Muscle of arm (tissue), 12 donors: ENCODE results near the gene DESI2. TPM values are rescaled to one million over a fixed set of nuclear protein-coding genes. Genes with fewer than 3 reads are reported as not detected.
"Not testable (repeated sequence)": the region's sequence is repeated elsewhere in the genome, so short reads cannot be mapped to it uniquely, and the experiment has no call there.

Source experiments
- DNase-seq: peaks from one replicate; pipeline ENCODE4 v3.0.0-alpha.2; 2013
- polyA plus RNA-seq, 12 donors: library from polyadenylated mRNA; unstranded; fragments of 120-200 nt; gene quantifications; one replicate each; pipeline ENCODE4 v1.2.1, GENCODE V29; 2013; ENCODE audit not compliant: insufficient read length in 12 of 12

Gene DESI2
- polyA plus RNA-seq, 12 donors: 35.1 to 59.6 (median 52.0) TPM; not detected in 1

DNA sequence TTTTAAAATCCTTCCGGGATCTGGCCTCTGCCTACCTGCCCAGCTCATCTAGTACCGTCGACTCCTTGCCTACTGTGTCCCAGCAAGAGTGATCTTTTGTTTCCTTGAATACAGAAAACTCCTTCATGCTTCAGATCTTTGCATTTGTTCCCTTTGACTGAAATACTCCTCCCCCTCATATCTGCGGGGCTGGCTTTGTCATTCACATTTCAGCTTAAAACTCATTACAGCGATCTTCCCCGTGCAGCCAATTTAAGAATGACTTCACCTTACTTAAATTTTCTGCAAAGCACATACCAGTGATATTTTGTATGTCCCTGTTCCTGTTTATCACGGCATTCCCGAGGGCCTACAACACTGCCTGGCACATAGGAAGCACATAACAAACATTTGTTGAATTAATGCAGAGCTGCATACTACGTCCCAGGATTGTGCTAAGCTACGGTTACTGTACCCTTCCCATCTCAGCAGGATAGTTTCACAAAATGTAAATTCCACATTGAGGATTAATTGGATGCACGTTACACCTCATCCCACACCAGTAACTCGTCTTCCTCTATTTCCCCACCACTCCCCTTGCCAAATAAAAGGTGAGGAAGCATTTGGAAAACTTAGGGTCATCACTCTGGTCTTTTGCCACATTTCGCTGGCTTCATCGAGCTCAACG is 837 bp upstream of the DESI2 start:
- DNase-seq: no peak

DNA sequence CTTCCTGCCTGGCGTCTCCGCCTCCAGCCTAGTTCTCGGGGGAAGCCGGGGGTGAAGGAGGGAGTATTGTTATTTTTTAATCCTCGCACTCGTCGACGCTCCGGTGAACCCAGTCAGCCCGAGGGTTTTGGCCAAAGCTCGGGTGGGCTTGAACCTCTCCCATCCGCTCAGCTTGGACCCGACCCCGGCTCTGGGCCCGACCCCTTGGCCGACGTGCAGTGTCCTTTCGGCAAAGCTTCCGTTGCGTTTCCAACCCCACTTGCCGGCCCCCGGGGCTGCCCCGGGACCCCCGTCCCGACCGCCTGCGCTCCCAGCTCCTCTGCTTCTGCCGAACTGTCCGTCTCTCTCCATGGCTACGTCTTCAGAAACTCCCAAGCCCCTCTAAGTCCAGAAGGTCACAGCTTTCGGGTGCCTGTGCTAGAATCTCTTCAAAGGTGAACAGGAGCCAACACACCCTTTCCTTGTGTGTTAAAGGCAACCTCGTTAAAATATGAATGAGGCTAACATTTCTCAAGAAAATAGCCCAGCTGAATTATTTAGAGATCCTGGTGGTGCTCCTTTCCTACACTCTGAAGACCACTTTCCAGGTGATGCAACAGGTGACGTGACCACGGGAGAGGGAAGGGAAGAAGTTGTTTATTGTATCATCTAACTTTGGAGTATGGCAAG is 647 bp downstream of the DESI2 start:
- DNase-seq: no peak

DNA sequence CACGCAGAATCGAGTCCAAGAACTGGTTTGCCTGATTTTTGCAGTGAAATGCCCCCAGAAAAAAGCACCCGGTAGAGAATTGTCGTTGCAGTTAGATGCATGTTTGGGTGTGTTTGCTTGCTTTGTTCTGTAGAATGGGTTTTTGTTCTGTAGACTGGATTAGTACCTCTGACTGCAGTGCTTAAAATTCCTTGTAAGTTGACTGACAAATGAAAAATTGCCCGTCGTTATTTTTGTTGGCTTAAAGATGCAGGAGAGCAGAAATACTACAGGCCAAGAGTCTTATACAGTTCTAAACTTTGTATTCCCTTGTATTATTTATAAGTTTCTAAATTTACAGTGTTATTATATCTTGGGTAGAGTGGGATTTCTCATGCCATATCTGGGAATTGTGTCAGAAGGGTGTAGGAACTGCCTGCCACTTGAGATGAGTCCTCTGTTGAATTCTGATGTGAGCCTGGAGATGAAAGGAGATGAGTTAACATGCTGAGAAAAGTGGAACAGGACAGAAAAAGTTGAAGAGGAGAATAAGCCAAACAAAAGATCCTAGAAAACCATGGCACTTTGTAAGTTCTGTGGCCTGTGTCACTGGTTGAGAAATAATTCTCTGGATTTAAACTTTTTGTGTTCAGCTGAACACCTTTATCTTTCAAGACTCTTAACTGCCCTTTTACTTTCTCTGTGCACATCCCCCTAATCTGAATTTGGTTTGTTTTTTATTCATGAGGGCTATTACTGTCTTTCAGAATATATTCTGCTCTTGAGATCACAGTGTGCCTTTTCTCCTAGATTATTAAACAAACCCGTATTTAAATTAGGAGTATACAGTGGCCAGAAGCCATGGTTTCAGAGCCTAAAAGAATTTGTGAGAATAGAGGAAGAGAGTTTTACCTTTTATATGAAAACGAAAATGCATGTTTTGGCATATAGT is 1.4 kb downstream of the DESI2 start:
- DNase-seq: no peak

DNA sequence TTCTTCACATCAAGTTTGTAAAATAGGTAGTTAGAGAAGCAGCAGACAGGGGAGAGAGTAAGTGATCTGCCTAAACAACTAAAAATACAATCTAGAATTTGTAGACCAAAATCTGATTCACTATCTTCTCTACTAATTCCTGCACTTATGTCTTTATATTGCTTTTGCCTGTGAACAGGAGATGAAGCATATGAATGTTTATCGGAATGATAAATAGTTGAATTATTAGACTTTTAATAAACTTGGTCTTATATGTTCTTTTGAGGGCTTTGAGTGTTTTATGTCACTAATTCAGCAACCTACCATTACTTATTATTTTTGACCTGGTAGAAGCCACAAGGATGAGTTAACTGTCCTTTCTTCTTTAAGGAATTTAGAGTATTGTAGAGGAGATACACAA is 2.3 kb downstream of the DESI2 start:
- DNase-seq: no peak

DNA sequence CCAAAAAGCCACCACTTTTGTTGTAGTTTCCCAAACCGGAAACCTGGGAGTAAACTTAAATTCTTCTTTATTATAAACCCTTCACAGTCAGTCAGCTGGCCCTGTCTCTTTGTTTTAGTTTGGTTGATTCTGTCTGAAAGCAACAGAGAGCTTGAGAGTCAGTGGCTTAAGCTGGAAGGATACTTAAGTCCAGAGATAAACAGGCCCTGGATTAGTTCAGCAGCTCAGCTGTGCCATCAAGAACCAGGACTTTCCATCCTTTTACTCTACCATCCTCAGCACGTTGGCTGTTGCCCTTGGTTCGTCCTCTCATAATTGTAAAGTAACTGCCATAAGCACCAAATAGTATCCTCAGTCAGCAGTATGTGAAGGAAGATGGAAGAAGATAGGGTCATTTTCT is 4.5 kb downstream of the DESI2 start:
- DNase-seq: no peak

DNA sequence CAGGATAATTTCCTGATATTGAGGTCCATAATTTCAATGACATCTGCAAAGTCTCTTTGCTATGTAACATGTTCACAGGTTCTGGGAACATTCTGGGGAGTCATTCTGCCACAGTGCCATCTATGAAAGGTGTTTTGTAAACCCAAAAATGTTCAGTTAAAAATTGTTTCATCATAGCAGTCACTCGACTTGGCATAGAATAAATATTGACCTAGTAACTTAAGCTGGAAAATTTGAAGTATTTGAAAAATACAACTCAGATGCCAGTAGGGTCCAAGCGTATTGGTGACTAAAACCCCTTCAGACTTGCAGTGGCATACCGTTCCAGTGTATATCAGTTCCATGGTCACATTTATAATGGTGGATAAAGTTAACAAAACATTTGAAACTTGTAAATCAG is 6.8 kb downstream of the DESI2 start:
- no peak for DNase-seq

DNA sequence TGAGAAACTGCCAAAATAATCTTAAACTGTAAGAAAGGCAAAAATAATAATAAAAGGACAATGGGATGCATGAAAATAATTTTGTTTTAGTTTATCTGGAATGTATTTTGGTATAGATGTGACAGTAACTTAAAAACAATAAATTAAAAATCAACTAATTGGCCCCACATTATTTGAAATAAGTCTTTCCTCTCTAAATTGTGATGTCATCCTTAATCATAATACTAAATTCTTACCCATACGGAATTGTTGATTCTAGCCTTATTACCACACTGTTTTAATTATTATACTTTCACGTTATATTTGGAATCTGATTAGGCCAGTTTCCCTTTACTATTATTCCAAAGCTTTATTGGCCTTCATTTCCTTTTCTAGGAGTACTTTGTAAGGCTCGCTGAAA is 7.7 kb downstream of the DESI2 start:
- no peak for DNase-seq

DNA sequence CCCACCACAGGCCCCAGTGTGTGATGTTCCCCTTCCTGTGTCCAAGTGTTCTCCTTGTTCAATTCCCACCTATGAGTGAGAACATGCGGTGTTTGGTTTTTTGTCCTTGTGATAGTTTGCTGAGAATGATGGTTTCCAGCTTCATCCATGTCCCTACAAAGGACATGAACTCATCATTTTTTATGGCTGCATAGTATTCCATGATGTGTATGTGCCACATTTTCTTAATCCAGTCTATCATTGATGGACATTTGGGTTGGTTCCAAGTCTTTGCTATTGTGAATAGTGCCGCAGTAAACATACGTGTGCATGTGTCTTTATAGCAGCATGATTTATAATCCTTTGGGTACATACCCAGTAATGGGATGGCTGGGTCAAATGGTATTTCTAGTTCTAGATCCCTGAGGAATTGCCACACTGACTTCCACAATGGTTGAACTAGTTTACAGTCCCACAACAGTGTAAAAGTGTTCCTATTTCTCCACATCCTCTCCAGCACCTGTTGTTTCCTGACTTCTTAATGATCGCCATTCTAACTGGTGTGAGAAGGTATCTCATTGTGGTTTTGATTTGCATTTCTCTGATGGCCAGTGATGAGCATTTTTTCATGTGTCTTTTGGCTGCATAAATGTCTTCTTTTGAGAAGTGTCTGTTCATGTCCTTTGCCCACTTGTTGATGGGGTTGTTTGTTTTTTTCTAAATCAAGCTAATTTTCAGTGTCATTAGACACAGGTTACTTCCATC is 8.8 kb downstream of the DESI2 start:
- not testable (repeated sequence) for DNase-seq

DNA sequence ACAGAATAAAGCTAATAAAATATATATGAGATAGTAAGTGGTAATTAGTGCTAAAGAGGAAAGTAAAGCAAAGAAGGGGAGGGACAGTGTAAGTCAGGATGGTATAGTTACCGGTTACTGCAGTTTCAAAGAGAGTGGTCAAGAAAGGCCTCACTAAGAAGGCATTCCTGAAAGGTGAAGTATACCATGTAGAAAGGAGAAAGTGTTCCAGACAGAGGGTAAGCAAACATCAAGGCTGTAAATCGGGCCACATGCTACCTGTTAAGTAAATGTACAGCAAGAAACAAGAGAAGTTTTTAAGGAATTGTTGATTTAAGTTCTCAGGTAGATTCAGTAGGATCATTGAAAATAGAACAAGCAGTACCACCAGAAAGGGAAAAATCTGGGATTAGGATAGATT is 9.7 kb downstream of the DESI2 start:
- DNase-seq: no peak

DNA sequence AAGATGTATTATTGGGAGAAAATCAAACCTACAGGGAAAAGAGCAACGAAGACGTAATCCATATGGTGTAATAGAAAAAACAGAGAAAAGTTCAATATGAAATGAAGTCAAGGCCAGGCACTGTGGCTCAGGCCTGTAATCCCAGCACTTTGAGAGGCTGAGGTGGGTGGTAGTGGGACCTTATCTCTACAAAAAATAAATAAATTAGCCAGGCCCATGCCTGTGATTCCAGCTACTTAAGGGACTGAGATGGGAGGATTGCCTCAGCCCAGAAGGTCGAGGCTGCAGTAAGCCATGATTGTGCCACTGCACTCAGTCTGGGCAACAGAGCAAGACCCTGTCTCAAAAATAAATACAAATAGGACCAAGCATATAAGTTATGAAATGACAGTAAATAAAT is 11.4 kb downstream of the DESI2 start:
- DNase-seq: no peak

DNA sequence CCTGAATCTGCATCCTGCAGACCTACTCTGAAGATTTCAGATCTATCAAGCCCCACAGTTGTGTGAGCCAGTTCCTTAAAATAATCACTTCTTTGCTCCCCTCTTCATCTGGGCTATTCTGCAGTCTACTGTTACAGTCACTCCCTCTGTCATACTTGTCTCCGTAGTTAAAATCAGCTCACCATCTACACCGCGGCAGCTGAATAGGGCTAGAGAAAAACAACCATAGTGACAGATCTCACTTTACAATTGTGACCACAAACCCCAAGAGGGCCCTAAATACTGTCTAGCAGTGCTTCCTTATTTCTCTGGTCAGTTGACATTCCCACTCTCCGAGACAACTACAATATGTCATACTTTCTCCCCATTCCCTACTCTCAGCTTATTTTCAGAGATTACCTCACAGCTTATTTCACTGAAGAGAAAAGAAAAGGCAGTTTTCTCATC is 12.9 kb downstream of the DESI2 start:
- DNase-seq: no peak

DNA sequence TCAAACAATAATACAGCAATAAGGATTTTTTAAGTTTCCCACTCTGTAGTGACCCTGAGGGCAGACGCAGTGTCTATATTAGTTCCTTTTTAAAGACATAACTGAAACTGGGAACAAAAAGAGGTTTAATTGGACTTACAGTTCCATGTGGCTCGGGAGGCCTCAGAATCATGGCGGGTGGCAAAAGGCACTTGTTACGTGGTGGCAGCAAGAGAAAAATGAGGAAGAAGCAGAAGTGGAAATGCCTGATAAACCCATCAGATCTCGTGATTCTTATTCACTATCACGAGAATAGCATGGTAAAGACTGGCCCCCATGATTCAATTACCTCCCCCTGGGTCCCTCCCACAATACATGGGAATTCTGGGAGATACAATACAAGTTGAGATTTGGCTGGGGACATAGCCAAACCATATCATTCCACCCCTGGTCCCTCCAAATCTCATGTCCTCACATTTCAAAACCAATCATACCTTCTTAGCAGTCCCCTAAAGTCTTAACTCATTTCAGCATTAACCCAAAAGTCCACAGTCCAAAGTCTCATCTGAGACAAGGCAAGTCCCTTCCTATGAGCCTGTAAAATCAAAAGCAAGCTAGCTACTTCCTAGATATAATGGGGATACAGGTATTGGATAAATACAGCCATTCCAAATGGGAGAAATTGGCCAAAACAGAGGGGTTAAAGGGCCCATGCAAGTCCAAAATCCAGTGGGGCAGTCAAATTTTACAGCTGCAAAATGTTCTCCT is 13.9 kb downstream of the DESI2 start:
- DNase-seq: not testable (repeated sequence)

DNA sequence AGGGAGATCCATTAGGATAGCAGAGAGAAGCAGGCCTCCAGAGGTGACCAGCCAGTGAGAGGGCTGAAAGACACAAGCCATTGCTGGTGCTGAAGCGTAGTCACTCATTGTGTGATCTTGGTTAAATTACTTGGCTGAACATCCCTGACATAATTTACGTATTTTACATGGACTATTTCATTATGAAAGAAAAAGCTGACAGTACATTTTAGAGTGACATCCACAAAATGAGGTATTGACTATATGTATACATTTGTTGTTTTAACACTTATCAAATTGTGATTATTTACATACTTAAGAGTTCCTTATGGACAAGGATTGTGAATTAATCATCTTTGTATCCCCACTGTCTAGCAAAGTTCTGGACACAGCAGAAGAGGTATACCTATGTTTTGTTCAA is 14.9 kb downstream of the DESI2 start:
- no peak for DNase-seq

DNA sequence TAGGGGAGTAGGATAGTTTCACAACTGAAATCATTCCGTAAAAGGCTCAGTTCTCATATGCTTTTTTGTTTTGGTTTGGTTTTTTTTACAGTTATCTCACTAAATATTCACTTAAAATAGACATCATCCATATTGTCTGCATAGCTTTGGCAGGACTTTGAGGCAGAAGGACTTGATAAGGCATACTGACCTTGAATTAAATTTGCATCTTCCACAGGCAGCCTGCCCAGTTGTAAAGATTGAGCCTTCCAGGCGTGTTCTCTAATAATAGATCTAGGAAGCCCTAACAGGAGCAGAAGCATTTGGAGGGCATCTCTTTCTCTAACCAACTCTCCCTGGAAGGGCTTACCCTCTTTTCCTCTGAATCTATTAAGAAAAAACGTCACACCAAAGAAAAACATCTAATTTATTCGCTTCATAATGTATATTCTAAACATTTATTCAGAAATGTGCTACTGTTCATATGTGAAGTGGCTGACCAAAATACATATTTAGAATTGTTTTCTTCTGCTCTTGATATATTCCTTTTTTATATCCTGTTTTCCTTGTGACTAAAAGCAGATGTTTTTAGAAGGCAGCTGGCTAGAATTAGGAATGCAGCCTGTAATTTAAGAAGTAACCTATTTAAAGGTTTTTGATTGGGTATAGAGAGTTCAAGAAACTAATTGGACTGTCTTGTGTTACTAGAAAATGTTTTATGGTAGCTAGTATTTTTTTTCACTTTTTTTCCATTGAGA is 20.2 kb downstream of the DESI2 start:
- DNase-seq: peak; percentile 68

DNA sequence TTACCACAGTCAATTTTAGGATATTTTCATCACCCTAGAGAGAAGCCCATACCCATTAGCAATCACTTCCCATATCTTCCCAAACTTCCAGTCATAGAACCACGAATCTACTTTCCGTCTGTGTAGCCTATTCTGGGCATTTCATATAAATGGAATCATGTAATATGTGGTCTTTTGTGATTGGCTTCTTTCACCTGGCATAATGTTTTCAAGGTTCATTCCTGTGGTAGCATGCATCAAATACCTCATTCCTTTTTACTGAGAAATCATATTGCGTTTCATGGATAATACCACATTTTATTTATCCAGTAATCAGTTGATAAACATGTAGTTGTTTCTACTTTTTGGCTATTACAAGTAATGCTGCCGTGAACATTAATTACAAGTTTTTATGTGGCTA is 21.5 kb downstream of the DESI2 start:
- DNase-seq: no peak

DNA sequence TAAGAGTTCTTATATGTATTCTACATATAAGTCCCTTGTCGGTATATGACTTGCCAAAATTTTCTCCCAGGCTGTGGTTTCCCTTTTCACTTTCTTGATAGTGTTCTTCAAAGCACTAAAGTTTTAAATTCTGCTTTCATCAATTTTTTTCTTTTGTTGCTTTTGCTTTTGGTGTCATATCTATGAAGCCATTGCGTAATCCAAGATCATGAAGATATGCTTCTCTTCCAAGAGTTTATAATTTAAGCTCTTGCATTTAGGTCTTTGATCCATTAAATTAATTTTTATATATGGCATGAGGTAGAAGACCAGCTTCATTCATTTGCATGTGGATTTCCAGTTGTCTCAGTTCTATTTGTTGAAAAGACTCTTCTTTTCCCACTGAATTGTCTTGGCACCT is 22.2 kb downstream of the DESI2 start:
- DNase-seq: no peak

DNA sequence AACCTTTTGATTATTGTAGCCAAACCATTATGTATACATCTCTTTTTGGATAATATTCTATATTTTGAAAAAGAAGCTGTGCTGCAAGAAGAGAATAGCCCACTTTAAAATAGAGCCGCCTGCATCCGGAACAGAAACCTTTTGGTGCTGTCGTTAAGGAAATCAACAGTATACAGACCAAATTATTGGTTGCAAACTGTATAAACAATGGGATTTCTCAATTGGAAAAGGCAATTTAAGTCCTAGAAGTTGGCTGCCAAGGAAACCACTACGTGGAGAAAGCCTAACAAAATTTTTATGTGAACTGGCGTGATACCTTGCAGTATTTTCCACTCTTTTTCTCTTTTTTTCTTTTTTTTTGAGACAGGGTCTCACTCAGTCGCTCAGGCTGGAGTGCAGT is 25.8 kb downstream of the DESI2 start:
- no peak for DNase-seq

DNA sequence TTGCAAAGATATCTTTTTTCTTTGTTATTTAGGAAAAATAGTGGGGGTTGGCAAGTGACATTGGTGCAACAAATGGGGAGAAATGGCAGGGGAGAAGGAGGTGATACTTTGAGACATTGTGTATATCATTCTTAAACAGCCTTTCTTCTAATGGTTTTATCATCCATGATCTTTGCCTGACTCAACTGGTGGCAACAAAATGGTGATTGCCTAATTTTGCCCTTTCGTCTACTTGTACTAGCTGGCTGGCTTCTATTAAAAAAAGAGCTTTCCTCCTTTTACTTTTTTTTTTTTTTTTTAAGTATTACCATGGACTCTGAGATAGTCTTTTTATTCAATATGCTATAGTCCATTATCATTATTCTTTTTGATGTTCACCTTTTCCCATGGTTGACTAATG is 27.7 kb downstream of the DESI2 start:
- DNase-seq: no peak

DNA sequence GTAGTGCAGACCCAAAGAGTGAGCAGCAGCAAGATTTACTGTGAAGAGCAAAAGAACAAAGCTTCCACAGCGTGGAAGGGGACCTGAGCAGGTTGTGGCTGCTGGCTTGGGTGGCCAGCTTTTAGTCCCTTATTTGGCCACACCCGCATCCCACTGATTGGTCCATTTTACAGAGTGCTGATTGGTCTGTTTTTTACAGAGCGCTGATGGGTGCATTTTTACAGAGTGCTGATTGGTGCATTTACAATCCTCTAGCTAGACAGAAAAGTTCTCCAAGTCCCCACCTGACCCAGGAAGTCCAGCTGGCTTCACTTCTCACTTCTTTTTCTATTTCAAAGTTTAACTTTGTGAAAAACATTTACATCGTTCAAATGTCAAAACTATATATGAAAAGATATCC is 29.2 kb downstream of the DESI2 start:
- DNase-seq: not testable (repeated sequence)

DNA sequence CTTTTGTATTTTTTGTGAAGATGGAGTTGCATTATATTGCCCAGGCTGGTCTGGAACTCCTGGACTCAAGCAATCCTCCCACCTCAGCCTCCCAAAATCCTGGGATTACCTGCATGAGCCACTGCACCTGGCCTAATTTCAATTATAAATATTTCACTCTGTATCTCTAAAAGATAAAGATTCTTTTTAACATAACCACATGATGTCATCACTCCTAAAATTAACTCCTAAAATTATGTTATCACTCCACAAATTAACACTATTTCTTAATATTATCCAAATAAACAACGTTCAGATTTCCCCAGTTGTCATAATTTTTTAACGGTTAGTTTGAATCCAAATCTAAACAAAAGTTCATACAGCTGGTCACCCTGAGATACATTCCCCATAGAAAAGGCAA is 43.0 kb downstream of the DESI2 start:
- no peak for DNase-seq

DNA sequence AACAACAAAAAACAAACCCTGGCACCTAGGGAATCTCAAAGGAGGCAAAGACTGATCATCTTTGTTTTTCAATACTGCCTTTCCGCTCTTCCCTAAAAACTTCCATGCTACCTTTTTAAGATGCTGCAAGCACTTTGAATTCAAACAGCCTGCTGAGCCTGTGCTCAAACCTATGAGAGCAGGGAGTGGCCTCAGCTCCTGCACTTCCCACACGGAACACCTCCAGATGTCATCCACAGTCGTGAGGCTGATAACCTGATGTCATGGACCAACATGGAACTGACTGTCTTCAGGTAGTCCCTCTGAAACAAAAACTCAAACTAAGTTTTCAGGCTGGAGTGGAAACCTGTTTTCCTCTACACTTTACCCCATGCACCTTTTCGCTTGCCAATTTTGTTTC is 46.8 kb downstream of the DESI2 start:
- no peak for DNase-seq
